TTC549 (cell line): ENCODE results near the gene MRPL24.
A peak's percentile ranks its signal among the peaks of the same experiment; 100 is the strongest.

Experiments
- FAIRE-seq: peaks from 2 replicates; lab custom pipeline; 2012; peaks lifted over from hg19 to GRCh38; lab: Jason Lieb, UNC

MRPL24 gene

DNA sequence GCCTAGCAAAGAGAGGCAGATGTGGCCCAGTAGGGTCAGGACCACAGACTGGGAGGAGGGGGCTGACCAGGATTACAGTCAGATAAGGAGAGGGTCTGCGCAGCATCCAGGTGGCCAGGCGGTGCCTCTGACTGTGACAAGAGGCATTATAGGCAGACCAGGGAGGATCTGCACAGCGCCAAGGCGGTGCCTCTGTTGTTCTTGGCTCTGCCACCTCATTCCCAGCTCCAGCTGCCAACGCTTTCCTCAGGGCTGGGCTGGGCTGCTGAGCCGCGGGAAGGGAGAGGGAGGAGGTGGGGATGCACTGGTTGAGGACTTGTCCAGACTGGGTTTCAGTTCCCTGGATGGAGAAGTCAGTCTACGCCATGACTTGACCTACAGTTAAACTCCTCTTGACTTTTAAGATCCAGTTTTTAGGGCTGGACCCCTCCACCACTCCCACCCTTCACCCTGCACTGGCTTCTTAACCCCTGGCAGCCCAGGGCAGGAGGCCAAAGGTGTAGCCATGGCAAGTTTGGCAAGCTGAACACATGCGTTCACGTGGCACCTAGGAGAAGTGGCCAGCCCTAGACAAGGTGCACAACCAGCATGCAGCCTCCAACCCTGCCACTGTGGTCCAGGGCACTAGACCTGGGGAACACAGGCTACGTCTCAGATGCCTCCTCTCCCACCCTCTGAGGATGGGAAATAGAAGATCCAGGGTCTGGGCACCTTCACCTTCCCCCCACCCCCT, 31.0 kb downstream of the MRPL24 start:
- FAIRE-seq, result no peak

DNA sequence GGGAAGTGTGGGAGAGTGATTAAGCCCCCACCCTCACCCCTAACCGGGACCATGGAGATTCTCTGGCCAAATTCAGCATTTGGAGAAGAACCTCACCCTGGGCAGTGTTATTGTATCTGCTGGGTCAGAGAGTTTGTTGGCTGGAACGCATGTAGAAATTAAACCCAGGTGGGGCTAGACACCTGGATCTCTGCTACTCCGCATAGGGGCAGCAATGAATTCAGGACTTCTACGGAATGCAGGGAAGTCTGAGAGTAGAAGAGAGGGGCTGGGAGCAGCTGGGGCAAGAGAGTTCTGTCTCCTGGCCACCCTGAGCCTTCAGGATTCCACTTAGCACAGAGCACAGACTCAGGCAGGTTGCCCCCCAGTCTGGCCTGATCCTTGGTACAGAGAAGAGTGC, 31.9 kb downstream of the MRPL24 start:
- FAIRE-seq, result no peak

DNA sequence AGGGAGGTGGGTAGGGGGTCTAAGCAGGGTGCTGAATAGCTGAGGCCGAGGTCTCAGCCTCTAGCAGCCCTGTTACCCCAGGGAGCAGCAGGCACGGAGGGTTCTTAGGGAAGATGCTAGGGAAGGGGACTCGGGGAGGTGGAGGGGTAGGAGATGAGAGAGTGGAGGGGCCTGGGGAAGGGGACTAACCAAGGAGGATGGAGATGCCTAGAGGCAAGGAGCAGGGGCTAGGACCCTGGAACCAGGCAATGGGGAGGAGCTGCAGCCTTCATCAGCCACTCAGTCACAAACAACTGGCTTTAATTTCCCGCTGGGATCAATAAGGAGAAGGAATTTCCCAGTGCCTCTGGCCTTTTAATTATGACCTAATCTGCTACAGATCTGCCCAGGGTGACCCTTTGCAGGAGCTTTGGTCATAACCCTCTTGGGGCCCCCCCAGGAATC, 32.6 kb downstream of the MRPL24 start:
- no peak for FAIRE-seq

- no peak for FAIRE-seq
Measured at GRCh38 chr1:156707417-156708217, 33.3 kb downstream of the MRPL24 start.

DNA sequence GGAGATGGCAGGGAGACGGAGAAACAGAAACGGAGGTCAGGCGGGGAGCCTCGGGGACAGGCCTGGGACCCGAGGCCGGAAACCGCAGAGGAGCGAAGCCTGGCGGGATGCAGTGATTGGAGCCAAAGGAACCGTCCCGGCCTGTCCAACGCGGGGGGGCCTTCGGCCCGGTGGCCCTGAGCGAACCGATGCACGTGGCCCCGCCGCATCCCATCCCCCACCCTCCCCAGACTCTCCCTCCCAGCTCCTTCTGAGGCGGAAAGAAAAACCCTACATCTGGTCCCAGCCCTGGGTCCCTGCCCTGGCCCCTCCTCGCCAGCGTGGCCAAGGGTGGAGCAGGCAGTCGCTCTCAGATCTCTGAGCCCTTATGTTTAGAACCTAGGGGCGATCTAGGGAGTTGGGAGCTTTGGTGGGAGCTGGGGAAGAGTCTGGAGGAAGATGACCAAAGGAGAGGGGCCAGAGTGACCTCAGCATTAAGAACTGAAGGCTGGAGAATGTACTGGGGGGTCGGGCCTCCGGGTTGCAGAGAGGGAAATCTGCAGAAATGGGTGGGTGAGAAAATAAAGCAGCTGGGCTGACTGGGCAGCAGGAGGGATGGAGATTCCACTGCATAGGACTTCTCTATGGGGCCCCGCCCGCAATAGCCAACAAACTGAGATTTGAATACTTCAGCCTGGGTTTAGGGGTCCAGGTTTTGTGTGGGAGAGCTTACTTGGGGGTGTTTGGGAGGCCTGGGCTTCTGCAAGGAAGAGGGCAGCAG, 34.1 kb downstream of the MRPL24 start:
- no peak for FAIRE-seq

- FAIRE-seq, result peak; percentile 28
Measured at GRCh38 chr1:156705918-156706656, 34.8 kb downstream of the MRPL24 start.

DNA sequence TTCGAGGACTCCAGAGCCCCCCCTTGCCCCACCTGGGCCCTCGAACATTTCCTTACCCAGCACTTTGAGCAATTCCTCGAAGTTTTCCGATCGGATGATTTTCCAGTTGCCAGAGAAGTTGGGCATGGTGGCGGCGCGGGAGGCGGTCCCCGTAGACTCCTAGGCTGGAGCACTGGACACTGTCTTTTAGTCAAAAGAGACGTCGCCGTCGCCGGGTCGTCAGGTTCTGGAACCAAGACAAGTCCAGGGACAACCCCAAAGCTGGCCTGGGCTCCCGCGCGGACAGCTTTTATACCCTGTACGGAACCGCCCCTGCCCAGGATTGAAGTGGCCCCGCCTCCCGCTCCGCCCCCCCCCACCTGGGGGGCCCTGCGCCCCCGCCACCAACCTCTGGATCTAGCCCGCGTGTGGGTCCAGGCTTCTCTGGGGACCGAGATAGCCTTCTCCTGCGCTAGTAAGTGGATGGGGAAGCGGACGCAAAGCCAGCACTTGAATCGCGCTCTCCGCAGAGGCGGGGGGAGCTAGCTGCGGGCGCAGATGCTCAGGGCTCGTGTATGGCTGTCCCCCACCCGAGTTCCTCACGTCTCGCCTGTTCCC, 35.5 kb downstream of the MRPL24 start, which contains the start of gene CRABP2:
TSS of gene CRABP2 (minus strand) at position 263 of the 597 bp plus-strand sequence. CDS start at position 126, 137 bp downstream.
- no peak for FAIRE-seq

DNA sequence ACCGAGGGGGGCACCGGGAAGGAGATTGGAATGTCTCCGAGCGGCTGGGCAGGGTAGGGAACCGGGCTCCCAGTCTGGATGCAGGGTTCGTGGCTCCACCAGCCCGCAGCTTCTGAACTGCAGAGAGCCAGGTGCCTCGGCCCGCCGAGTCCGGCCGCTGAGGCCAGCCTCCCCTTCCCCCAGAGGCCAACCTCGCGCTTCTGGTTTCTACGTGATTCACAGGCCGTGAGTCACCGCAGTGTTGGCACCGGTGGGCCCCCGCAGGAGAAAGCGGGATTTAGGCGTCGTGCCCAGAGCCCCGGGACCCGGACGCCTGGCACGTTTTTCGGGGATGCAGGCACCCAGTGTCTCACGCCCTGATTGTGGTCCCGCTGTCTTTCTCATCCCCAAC, 36.0 kb downstream of the MRPL24 start:
- no peak for FAIRE-seq

GRCh38 chr1:156704166-156704711, 36.6 kb downstream of the MRPL24 start:
- no peak for FAIRE-seq

DNA sequence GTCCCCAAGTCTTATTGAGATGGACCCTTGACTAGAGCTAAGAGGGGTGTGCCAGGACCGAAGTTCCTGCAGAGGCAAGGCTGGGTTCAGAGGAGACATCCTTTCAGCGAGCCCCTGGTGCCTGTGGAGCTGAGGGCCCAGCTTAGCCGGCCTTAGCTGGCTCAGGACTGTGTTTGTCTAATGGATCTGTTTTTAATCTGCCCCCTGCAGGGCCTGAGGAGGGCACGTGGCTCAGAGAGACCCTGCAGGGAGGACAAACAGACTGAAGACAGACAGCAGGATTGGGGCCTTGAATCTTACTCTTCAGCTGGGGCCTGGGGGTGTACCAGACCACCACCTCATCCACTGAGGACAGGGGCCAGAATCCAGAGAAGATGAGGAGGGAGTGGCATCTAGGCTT, 37.1 kb downstream of the MRPL24 start:
- FAIRE-seq, result no peak

GRCh38 chr1:156703336-156703735, 37.6 kb downstream of the MRPL24 start:
- FAIRE-seq, result no peak

DNA sequence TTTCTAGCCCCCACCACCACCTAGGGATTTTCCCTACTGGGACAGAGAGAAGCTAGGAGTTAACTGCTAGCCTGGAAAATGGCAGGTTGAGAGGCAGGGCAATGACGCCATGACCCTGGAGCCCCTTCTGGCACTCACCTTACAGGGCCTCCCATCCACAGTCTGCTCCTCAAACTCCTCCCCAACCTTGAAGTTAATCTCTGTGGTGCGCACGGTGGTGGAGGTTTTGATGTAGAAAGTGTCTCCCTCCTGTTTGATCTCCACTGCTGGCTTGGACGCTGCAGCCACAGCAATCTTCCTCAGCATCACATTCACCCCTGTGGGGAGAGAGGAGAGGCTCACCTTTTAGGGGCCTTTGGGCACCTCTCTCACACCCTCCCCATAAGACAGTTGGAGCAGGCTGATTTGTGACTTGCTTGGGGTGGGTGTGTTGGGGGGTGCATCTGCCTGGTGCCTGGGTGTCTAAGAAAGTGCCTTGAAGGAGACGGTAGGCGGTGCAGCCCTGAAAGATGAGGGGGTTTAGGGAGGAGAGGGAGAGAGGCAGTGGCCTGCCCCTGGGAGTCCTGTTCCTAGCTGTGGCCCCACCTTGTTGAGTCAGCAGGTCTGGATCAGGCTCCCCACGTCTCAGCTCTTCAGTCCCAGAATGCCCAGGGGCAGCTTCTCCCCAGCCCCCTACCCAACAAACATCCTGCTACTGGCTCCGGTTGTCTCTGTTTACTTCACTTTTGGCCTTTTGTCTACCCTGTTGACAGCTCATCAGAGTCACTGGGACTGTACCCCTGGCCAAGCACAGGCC, 40.0 kb downstream of the MRPL24 start:
- FAIRE-seq, result no peak

DNA sequence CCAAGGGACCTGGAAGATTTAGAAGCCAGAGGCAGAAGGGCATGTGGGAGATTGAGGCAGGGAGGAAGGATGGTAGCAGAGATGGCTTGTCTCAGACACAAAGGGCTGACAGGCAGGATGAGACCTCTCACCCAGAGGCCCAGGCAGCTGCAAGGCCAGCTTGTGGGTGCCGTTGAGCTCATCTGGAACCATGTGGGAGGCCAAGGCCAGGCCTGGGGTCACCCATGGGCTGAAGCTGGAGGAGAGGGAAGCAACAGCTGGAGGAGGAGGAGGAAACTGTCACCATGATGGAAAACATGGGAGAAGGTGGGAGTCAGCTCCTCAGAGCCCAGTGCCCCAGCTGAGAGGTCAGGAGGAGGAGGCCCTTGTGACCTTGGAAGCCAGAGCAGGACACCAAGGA, 41.9 kb downstream of the MRPL24 start:
- no peak for FAIRE-seq

DNA sequence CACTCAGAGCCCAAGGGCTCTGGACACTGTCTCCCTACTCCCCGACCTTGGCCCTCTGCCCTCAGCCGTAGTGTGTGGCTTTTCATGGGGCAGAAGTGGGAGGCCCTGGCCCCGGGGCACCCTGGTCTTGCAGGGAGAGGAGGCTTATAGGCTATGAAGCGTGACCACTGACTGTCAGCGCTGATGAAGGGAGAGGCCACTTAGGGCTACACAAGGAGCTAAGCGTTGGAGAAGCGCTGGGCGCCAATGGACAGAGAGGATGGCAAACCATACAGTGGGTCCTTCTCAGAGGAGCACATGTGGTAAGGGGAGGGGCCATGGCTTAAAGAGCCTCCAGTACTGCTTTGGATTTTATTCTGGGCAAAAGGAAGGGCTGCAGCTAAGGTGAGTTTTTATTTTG, 43.4 kb downstream of the MRPL24 start:
- FAIRE-seq, result no peak

DNA sequence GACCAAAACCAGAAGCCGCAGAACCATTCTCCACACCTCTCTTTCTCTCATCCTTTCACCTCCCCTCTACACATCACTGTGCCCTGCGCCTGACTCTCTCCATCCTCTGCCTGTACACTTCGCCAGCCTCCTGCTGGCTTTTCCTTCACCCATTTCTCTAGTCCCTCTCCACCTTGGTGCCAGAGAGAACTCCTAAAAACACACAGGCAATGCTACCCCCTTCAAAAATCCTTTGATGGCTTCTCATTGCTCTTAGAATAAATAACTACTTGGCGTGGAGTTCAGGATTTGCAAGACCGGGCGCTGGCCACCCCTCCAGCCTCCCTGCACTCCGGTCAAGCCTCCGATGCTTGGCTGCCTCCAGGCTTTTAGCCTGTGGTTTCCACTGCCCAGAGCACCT, 44.1 kb downstream of the MRPL24 start:
- no peak for FAIRE-seq

- no peak for FAIRE-seq
Measured at GRCh38 chr1:156694690-156694962, 46.3 kb downstream of the MRPL24 start.

- no peak for FAIRE-seq
Measured at GRCh38 chr1:156693848-156694689, 46.8 kb downstream of the MRPL24 start.

- no peak for FAIRE-seq
Measured at GRCh38 chr1:156692925-156693847, 47.7 kb downstream of the MRPL24 start.

- no peak for FAIRE-seq
Measured at GRCh38 chr1:156692441-156692924, 48.4 kb downstream of the MRPL24 start.
